Gastroesophageal sphincter (tissue), 3 donors: ENCODE data around the gene P4HB.

Source experiments
- EP300 ChIP-seq: sonication (generic); formaldehyde crosslinking; IDR thresholded peaks from one replicate; pipeline ENCODE4 v1.6.1; 2017; ENCODE audit warnings: antibody characterized with exemption, mild to moderate bottlenecking
- POLR2A ChIP-seq, 2 donors: fragments of 450-650 bp; IDR thresholded peaks; one replicate each; pipeline ENCODE4 v1.6.1; 2017; ENCODE audit warnings: antibody characterized with exemption in 2 of 2, mild to moderate bottlenecking in 2 of 2, moderate library complexity in 1 of 2
- TF ChIP-seq, protein P1 (sequence below), 4 experiments: fragments of 200-600 bp in 2 of 4; fragments of 450-650 bp in 2 of 4; sonication (generic) in 1 of 4; IDR thresholded peaks; one replicate each; pipeline ENCODE4 v1.5.1; 2017 to 2019; ENCODE audit warnings: antibody characterized with exemption in 4 of 4, mild to moderate bottlenecking in 2 of 4, moderate library complexity in 2 of 4

DNA sequence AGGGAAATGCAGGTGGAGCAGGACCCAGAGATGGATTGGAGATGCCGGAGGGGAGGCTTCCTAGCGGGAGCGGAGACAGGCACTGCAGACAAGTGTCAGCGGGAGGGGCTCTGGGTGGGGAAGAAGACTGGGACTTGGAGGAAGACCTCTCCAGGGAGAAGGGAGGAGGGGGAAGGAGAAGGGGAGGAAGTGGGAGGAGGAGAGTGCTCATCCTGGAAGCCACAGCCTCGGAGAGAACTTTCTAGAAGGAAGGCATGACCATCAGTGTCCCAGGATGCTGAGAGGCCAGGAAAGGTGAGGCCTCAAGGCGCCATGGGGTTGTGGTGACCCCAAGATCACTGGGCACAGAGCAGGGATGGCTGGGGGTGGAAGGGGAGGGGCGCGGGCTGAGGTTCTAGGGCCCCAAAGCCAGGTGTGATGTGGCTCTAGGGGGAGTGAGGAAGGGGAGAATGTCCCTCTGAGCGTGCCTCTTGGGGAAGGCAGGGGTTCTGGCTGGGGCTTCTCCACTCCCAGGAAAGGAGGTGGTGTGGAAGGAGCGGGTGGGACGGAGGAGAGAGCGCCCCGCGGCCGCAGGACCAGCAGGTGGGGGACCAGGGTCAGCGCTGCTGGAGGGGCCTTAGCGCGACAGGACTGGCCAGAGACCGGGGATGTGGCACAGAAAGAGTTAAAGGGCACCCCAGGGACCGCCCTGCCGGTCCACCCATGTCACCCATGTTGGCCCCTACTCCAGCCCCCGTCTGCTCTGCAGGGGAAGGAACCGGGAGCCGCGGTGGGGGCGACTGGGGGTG, 57.3 kb downstream of the P4HB start:
- TF ChIP-seq, protein P1, sequence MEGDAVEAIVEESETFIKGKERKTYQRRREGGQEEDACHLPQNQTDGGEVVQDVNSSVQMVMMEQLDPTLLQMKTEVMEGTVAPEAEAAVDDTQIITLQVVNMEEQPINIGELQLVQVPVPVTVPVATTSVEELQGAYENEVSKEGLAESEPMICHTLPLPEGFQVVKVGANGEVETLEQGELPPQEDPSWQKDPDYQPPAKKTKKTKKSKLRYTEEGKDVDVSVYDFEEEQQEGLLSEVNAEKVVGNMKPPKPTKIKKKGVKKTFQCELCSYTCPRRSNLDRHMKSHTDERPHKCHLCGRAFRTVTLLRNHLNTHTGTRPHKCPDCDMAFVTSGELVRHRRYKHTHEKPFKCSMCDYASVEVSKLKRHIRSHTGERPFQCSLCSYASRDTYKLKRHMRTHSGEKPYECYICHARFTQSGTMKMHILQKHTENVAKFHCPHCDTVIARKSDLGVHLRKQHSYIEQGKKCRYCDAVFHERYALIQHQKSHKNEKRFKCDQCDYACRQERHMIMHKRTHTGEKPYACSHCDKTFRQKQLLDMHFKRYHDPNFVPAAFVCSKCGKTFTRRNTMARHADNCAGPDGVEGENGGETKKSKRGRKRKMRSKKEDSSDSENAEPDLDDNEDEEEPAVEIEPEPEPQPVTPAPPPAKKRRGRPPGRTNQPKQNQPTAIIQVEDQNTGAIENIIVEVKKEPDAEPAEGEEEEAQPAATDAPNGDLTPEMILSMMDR (IDR thresholded peaks at IDR 0.05) = no peak
- no peak for TF ChIP-seq POLR2A (IDR thresholded peaks at IDR 0.05)
- TF ChIP-seq EP300 = no peak
